HG02763 (cell line): ENCODE measurements around the gene SOX6.

Experiments
- ATAC-seq: cut with Tn5 transposase; IDR thresholded peaks from one replicate; pipeline ENCODE4 v1.9.1; 2021; ENCODE audit warnings: mild to moderate bottlenecking, moderate library complexity; ENCODE audit not compliant: unreplicated experiment

The SOX6 gene

DNA sequence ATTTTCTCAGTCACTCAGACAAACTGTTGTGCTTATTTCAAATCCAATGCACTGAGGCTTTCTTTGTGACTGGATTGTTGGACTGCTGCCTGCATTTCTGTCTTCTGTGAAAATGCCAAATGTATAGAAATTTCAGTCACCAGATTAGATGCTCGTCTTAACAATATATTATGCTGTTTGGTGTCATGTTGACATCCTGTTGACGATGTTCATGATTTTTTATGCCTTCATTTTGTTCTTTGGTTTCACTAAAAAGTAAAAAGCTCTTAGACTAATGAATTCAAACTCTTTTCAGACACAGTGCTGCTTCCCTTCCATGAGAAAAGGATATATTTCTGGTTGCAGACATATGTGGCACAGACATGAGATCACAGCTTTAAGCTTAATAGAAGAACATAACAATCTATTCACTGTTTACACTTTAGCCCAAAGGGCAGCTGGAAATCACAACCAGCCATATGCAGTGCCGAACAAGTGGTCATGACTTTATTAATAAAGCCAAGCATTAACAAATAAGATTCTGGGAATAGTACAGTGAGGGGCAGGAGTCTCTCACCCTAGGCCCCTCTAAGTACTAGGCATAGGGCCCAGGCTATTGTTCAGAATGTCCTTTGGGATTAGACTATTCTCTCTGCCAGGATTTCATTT is 9.4 kb upstream of the SOX6 start:
- no peak for ATAC-seq

- ATAC-seq = no peak
Measured at GRCh38 chr11:16364254-16364653, 7.9 kb upstream of the SOX6 start.

GRCh38 chr11:16363706-16364105 is 7.4 kb upstream of the SOX6 start:
- ATAC-seq = no peak

GRCh38 chr11:16361108-16361865 is 4.9 kb upstream of the SOX6 start:
- no peak for ATAC-seq

DNA sequence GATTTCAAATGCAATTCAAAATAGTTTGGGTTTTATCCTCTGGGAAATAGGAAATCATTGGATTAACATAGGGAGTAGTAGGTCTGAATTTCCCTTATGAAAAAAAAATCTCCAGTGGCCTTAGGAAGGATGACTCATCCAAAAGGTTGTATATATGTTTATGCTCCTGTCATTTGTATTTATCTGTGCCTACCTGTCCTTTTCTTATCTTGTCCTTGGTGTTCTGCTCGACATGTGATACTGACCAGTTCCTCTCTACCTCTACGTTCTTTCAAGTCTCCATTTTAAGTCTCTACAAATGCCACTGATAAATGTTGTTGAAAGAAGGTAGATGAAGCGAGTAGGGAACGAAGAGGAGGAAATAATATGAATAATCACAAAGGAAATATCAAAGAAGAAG is 3.0 kb upstream of the SOX6 start:
- ATAC-seq = no peak

- ATAC-seq = no peak
Measured at GRCh38 chr11:16358726-16359125, 2.4 kb upstream of the SOX6 start.

DNA sequence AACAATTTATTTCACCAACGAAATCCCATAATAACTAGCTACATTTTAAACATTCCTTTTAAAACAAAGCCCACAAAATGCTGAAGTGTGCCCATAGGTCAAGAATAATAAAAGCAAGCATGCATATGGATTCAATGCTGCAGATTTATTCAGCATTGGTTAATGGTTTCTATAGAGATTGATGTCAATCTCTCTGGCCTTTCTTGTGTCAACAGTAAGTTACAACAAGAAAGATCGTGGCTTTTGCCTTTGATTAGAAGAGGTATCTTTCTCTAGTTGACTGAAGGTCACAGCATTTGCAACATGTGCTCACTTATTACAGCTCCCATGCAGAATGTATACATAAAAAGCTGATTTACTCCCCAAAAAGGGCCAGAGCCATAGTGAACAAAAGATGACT is 1.4 kb upstream of the SOX6 start:
- no peak for ATAC-seq

DNA sequence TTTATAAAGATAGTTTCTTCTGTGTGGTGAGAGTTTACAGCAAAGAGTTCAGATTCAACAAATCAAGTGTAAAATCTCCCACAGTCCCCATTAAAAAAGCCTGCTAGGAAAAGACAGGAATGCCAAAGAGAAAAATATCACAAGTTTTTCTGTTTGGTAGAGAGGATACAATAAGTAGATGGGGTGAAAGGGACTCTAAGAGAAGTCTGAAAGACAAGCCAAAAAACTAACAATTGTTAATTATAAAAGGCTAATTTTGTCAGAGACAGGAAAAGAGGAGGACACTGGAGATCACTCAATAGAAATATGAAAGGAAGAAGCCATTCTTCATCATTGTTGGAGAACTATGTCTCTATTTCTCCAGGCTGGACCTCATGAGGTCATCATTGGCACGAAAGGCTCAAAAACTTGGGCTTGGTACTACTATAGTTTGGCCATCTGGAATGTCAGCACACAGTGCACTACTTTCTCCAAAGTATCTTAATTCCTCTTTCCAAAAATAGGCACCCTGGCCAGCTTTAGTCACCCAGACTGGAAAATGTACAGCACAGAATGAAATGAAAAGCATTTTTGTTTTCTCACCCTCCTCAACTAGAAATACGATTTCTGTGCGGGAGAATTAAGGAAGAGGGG is 531 bp upstream of the SOX6 start:
- ATAC-seq = no peak

DNA sequence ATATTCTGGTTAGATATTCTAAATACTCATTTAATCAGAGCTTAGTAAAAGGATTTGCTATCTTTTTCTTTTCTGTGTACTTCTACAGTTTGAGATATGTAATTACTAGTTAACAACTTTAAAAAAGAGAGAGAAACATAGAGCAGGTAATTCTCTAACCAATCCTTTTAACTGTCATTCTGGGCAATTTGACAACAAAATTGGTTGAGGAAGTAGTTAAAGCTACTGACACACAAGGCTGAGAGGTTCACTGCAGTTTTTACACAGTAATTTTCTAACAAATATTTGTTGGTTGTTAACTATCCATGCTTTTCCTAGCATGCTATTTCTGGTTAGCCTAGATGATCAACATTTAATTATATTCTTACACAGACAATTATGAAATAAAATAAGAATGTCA is 3.6 kb downstream of the SOX6 start:
- ATAC-seq = no peak

DNA sequence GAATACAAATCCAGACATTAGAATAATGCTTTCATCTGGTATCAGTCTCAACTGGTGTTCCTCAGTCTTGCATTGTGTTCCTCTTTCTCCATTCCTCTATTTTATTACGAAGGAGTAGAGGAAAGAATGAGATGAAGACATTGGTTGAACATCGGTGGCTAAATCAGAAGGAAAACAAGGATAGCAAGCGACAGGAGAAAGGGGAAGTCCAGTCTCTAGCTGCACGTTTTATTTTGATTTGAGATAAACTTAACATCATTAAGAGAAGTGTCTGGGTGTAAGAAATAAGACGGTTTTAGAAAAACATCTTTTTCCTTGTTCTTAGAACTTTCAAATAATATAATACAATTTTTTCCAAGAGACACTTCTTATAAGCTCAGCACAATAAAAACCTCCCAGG is 6.2 kb downstream of the SOX6 start:
- no peak for ATAC-seq

DNA sequence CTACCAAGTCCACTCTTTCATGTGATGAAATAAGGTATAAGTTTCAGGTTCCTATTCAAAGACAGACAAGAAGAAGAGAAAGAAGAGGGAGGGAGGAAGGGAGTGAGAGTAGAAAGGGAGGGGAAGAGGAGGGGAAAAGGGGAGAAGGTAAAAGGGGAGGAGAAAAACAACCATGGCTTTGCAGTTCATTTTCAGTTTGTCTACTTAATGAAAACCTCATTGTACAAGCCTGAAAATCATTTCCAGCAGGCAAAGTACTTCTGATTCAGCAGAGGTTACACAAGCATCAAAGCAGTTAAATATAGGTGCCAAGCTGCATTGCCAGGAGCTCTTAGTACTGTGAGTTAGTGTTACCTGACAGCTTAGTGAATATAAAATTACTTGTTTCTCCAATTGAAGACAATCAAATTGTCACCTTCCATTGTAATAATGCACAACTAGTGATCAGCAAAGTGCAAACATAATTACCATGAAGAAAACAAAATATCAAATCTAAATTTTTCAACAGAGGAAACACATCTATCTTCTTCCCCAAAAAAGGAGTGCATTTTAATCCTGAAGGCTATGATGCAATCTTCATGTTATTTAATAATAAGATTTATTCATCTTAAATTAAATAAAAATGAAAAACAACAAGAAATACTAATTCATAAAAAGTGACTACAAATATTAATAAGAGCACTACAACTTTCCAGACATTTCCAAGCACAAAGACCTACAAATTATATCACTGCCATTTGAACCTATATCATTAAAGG is 8.2 kb downstream of the SOX6 start:
- ATAC-seq = no peak

DNA sequence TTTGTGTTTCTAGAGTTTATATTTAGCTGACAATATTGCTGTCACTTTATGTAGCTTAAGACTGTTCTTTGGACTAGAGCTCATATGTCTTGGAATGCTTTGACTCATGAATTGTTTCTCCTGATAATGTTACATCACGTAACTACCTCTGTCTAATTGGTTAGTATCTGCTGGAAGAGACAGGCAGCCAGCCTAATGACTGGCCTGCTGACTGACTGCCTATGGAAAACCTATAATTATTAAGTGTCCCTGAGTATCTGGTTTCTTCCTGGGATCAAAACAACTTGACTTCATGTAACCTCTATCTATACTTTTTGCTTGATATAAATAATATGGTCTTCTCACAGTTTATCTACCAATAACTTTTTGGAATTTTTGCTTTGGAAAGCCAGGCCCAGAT is 9.4 kb downstream of the SOX6 start:
- ATAC-seq = no peak

DNA sequence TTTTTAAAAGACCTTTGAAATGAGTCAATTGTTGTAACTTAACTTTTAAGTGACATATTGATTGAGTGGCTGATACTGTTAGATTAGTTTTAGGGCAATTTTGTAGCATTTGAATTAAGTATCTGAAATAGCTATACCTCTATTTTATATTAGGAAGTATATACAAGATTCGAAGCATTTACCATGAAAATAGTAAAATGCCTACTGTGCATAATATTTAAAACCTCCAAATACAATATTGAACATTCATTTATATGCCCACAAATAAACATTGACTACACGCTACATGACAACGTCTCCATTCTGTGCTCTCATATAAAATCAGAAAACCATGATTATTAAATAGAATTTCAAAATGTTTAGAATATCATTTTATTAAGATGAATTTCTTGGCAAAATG is 14.5 kb downstream of the SOX6 start:
- ATAC-seq = no peak

DNA sequence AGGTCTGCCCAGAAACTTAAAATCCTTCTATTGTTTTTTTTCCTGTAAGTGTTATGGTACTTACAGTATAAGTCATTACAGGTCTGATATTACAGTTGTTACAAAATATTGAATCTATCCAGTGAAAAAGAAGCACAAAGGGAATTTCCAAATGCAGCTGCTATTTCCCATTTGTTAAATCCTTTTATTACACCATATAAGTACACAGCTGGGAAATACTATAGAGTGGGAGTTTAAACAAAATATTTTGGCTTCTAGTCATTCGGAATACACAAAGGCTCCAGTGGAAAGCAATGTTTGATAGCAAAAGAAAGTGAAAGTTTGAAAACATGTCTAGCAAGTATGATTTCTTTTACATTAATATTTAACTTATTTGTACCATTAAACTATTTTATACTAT is 18.0 kb downstream of the SOX6 start:
- ATAC-seq = no peak

DNA sequence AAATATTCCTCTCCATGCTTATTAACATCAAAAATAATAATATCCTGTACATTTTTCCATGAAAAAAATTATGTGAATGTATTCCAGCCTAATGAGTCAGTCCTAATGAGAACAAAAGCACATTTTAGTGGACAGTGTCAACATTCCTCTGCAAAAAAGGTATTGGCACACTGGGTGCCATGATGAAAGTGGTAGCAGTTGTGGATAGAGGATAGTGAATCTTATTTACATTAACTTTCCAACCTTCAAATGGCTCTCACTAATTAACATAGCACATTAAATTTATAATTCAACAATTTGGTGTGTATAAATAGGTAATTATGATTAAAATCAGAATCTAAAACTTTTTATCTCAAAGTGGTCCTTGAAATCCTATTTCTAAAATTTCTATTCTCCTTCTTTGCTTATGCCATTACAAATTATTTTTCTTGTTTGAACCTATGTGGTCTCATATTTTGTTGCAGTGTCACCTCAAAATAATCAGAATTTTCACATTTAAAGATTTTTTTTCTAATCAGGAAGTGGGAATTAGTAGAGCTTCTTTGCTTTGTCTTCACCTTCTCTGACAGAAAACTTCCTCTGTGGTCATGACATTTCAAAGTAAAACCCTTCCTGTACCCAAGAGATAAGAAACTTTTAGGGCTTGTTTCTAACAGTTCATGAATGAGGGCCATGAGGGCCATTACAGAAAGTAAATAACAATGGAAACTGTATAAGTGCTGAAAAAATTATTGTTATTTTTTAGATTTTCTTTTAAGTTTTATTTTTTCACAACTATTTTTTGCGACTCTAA is 18.7 kb downstream of the SOX6 start:
- no peak for ATAC-seq

DNA sequence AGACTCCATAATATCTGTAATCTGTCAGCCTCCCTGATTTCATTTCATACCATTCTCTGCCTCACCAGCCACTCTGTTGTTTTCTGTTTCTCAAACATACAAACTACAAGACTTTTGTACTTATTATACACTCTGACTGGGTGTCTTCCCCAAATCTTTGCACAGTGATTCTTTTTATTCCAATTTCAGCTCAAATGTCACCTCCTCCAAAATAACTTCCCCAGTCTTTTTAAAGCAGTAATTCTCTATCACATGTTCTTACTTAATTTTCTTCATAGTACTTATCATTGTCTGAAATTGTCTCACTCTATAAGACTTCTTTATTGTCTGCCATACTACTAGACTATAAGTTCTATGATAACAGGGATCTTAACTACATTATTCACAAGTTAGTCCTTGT is 19.6 kb downstream of the SOX6 start:
- no peak for ATAC-seq

GRCh38 chr11:16336204-16336603 is 20.1 kb downstream of the SOX6 start:
- no peak for ATAC-seq

DNA sequence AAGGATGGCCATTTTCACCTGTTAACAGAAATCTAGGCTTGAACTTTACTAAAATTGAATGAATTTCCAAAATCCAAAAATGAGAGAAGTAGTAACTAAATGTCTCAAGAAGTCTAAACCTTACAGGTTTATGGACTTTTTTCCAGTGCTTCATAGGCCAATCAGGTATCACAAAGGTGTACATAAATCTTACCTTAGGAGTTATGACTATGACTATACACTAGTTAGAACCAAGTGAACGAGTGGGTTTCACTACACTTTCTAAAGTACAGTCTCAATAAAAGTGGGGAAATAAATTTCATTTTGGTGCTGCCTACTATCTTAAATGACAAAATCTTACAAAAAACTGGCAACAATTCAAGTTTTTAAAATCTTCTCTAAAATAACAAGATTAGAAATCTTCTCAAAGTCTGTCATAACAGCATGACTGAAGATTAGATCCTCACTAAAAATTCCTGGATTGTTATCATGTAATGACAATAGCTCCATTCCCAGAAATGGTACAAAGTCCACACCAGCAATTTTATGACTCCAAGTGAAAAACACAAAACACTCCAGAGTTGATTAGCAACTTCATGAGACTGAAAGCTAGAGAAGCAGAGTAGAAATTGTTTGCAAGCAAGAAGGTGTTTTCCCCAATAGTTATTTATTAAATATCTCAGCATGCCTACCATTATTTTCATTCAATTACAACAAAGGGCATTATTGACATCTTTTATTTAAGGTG is 20.9 kb downstream of the SOX6 start:
- ATAC-seq = no peak

- no peak for ATAC-seq
Measured at GRCh38 chr11:16326679-16327297, 29.6 kb downstream of the SOX6 start.

GRCh38 chr11:16322190-16322589 is 34.2 kb downstream of the SOX6 start:
- ATAC-seq = no peak
